GM19099 (cell line): Measurements from ENCODE around the gene NT5DC1.

Experiments
- POLR2A ChIP-seq: IDR thresholded peaks from 3 replicates; pipeline ENCODE4 v1.6.1; 2011; ENCODE audit warnings: low read depth; ENCODE audit not compliant: insufficient read length; ENCODE audit errors: extremely low read depth

The NT5DC1 gene

GRCh38 chr6:116254297-116255056 is 153.8 kb downstream of the NT5DC1 start:
- TF ChIP-seq POLR2A: no peak

- no peak for TF ChIP-seq POLR2A
These were observed 154.7 kb downstream of the NT5DC1 start for GRCh38 chr6:116255246-116255800.

- no peak for TF ChIP-seq POLR2A
These were observed 156.0 kb downstream of the NT5DC1 start for GRCh38 chr6:116256694-116257093.

- TF ChIP-seq POLR2A: no peak
These were observed 157.9 kb downstream of the NT5DC1 start for GRCh38 chr6:116258520-116258919.

- TF ChIP-seq POLR2A: no peak
These were observed 162.7 kb downstream of the NT5DC1 start for GRCh38 chr6:116263353-116263752.

GRCh38 chr6:116265041-116265829 is 164.6 kb downstream of the NT5DC1 start:
- TF ChIP-seq POLR2A: no peak

- no peak for TF ChIP-seq POLR2A
These were observed 166.2 kb downstream of the NT5DC1 start for GRCh38 chr6:116266803-116267202.

- no peak for TF ChIP-seq POLR2A
These were observed 167.4 kb downstream of the NT5DC1 start for GRCh38 chr6:116267836-116268588.

- TF ChIP-seq POLR2A: no peak
These were observed 168.1 kb downstream of the NT5DC1 start for GRCh38 chr6:116268589-116269293.

- TF ChIP-seq POLR2A: no peak
These were observed 170.6 kb downstream of the NT5DC1 start for GRCh38 chr6:116271149-116271708.

GRCh38 chr6:116277124-116277523 is 176.5 kb downstream of the NT5DC1 start:
- TF ChIP-seq POLR2A: no peak

- no peak for TF ChIP-seq POLR2A
These were observed 177.8 kb downstream of the NT5DC1 start for GRCh38 chr6:116278481-116278829.

GRCh38 chr6:116278854-116279231 is 178.2 kb downstream of the NT5DC1 start:
- no peak for TF ChIP-seq POLR2A
